H9 (cell line): ENCODE measurements around the gene VAMP3. TPM values are rescaled to one million over a fixed set of nuclear protein-coding genes. Genes with fewer than 3 reads are reported as not detected.

Source experiments
- DNase-seq: peaks from one replicate; pipeline ENCODE4 v3.0.0-alpha.2; 2017
- H2AFZ ChIP-seq: one replicate; pipeline ENCODE4 v1.6.1; 2013; ENCODE audit warnings: mild to moderate bottlenecking, low read length, control low read depth, moderate library complexity
- H2AK5ac ChIP-seq: 2 replicates; pipeline ENCODE4 v1.6.1; 2013; ENCODE audit warnings: low read length, control low read depth, mixed read lengths; ENCODE audit not compliant: insufficient read length
- H2BK120ac ChIP-seq: one replicate; pipeline ENCODE4 v1.6.1; 2013; ENCODE audit warnings: low read depth, mild to moderate bottlenecking, low read length, control low read depth, inconsistent platforms; ENCODE audit not compliant: poor library complexity, severe bottlenecking
- H2BK12ac ChIP-seq: 2 replicates; pipeline ENCODE4 v1.6.1; 2013; ENCODE audit warnings: low read length, control low read depth, mixed read lengths, low read depth; ENCODE audit not compliant: insufficient read length
- H2BK15ac ChIP-seq: 2 replicates; pipeline ENCODE4 v1.6.1; 2013; ENCODE audit warnings: low read depth, low read length, control low read depth
- H2BK20ac ChIP-seq: one replicate; pipeline ENCODE4 v1.6.1; 2013; ENCODE audit warnings: low read depth, mild to moderate bottlenecking, low read length, control low read depth, inconsistent platforms; ENCODE audit not compliant: poor library complexity, severe bottlenecking
- H2BK5ac ChIP-seq: 2 replicates; pipeline ENCODE4 v1.6.1; 2013; ENCODE audit warnings: low read length, control low read depth, mixed read lengths; ENCODE audit not compliant: insufficient read length
- H3K14ac ChIP-seq: 2 replicates; pipeline ENCODE4 v1.6.1; 2013; ENCODE audit warnings: low read length, control low read depth; ENCODE audit not compliant: insufficient read depth
- H3K18ac ChIP-seq: 2 replicates; pipeline ENCODE4 v1.6.1; 2013; ENCODE audit warnings: low read depth, mild to moderate bottlenecking, mixed read lengths, low read length, control low read depth; ENCODE audit not compliant: insufficient read length
- H3K23ac ChIP-seq: 2 replicates; pipeline ENCODE4 v1.6.1; 2013; ENCODE audit warnings: low read length, control low read depth, mixed read lengths, low read depth; ENCODE audit not compliant: insufficient read length
- H3K23me2 ChIP-seq: 2 replicates; pipeline ENCODE4 v1.6.1; 2013; ENCODE audit warnings: low read depth, mild to moderate bottlenecking, mixed read lengths, low read length, control low read depth; ENCODE audit not compliant: insufficient read length, poor library complexity, severe bottlenecking
- H3K27ac ChIP-seq: 2 replicates; pipeline ENCODE4 v1.5.1; 2013; ENCODE audit warnings: low read length, control low read depth, mixed read lengths, low read depth; ENCODE audit not compliant: insufficient read length
- H3K27me3 ChIP-seq: 2 replicates; pipeline ENCODE4 v1.6.1; 2013; ENCODE audit warnings: low read length, control low read depth, inconsistent platforms; ENCODE audit not compliant: insufficient read depth
- H3K4ac ChIP-seq: 2 replicates; pipeline ENCODE4 v1.6.1; 2013; ENCODE audit warnings: low read depth, mild to moderate bottlenecking, control low read depth, inconsistent platforms, low read length, moderate library complexity
- H3K4me1 ChIP-seq: 2 replicates; pipeline ENCODE4 v1.6.1; 2013; ENCODE audit warnings: low read length, control low read depth, inconsistent platforms; ENCODE audit not compliant: insufficient read depth
- H3K4me2 ChIP-seq: 2 replicates; pipeline ENCODE4 v1.6.1; 2013; ENCODE audit warnings: low read length, control low read depth, mixed read lengths; ENCODE audit not compliant: insufficient read length, insufficient read depth
- H3K56ac ChIP-seq: 2 replicates; pipeline ENCODE4 v1.6.1; 2013; ENCODE audit warnings: low read depth, mild to moderate bottlenecking, mixed read lengths, low read length, control low read depth; ENCODE audit not compliant: insufficient read length
- H3K79me1 ChIP-seq: 2 replicates; pipeline ENCODE4 v1.6.1; 2013; ENCODE audit warnings: low read depth, mild to moderate bottlenecking, moderate library complexity, low read length, control low read depth, inconsistent platforms; ENCODE audit not compliant: insufficient read depth, poor library complexity, severe bottlenecking
- H3K79me2 ChIP-seq: 2 replicates; pipeline ENCODE4 v1.6.1; 2013; ENCODE audit warnings: low read length, control low read depth, inconsistent platforms; ENCODE audit not compliant: insufficient read depth
- H3K9ac ChIP-seq: 2 replicates; pipeline ENCODE4 v1.6.1; 2013; ENCODE audit warnings: low read length, control low read depth, mixed read lengths; ENCODE audit not compliant: insufficient read length; ENCODE audit errors: extremely low read depth
- H3K9me3 ChIP-seq: one replicate; pipeline ENCODE4 v1.6.1; 2013; ENCODE audit warnings: low read depth, low read length, inconsistent platforms; ENCODE audit not compliant: control insufficient read depth
- H3T11ph ChIP-seq: one replicate; pipeline ENCODE4 v1.6.1; 2013; ENCODE audit warnings: mild to moderate bottlenecking, low read length, control low read depth, inconsistent platforms
- H4K20me1 ChIP-seq: one replicate; pipeline ENCODE4 v1.6.1; 2013; ENCODE audit not compliant: control insufficient read depth, insufficient read length, insufficient read depth
- H4K5ac ChIP-seq: 2 replicates; pipeline ENCODE4 v1.6.1; 2013; ENCODE audit warnings: low read depth, mild to moderate bottlenecking, mixed read lengths, low read length, control low read depth; ENCODE audit not compliant: insufficient read length
- H4K8ac ChIP-seq: replicated peaks from 2 replicates; pipeline ENCODE4 v1.6.1; 2013; ENCODE audit warnings: low read length, control low read depth, mixed read lengths, low read depth; ENCODE audit not compliant: insufficient read length
- H4K91ac ChIP-seq: 2 replicates; pipeline ENCODE4 v1.6.1; 2013; ENCODE audit warnings: low read depth, mild to moderate bottlenecking, moderate library complexity, mixed read lengths, low read length, control low read depth; ENCODE audit not compliant: insufficient read length
- H3K27ac Mint-ChIP-seq, 3 experiments: 2 replicates in 2 of 3; 3 replicates in 1 of 3; pipeline ENCODE4 v1.8.0; 2020 to 2021; ENCODE audit warnings: mixed read lengths in 3 of 3, mild to moderate bottlenecking in 1 of 3, moderate library complexity in 1 of 3
- H3K27me3 Mint-ChIP-seq: 2 replicates; pipeline ENCODE4 v1.8.0; 2021; ENCODE audit warnings: low read depth, mild to moderate bottlenecking, moderate library complexity, mixed read lengths
- H3K36me3 Mint-ChIP-seq, 3 experiments: 2 replicates in 2 of 3; 3 replicates in 1 of 3; pipeline ENCODE4 v1.8.0; 2020 to 2021; ENCODE audit warnings: low read depth in 3 of 3, mixed read lengths in 3 of 3; ENCODE audit not compliant: insufficient read depth in 1 of 3
- H3K4me1 Mint-ChIP-seq, 2 experiments: 2 replicates each; pipeline ENCODE4 v1.8.0; 2020; ENCODE audit warnings: mixed read lengths in 2 of 2
- H3K4me3 Mint-ChIP-seq, 2 experiments: 2 replicates in 1 of 2; 3 replicates in 1 of 2; pipeline ENCODE4 v1.8.0; 2020 to 2021; ENCODE audit warnings: mild to moderate bottlenecking in 2 of 2, mixed read lengths in 2 of 2, moderate library complexity in 1 of 2
- H3K9me3 Mint-ChIP-seq, 2 experiments: 2 replicates in 1 of 2; 3 replicates in 1 of 2; pipeline ENCODE4 v1.8.0; 2020; ENCODE audit warnings: mild to moderate bottlenecking in 2 of 2, mixed read lengths in 2 of 2, moderate library complexity in 1 of 2
- WGBS: extraction: QIAGEN DNeasy Blood & Tissue Kit; methylation state at CpG from one replicate; pipeline ENCODE4 v1.1.7; 2013; ENCODE audit warnings: missing lambda C conversion rate, low lambda C conversion rate, mixed read lengths; ENCODE audit not compliant: insufficient read length; ENCODE audit errors: extremely low coverage; 5-methylcytosine and 5-hydroxymethylcytosine counted together
- total RNA-seq: library from RNA; stranded (reverse); gene quantifications from 2 replicates; pipeline ENCODE4 v1.2.1, GENCODE V29; 2021
- TF ChIP-seq, protein P1 (sequence below): fragments of 200-600 bp; sonication (generic); conservative IDR thresholded peaks from 3 replicates; pipeline ENCODE4 v1.8.0; 2021; ENCODE audit warnings: antibody characterized with exemption, mild to moderate bottlenecking

Gene VAMP3
- total RNA-seq, 1 experiment from 2014 or later: 42.9 TPM

GRCh38 chr1:7810395-7810794 lies 39.3 kb downstream of the VAMP3 start:
- no peaks in the 10 kb centered on the region; the same call in 1 of the 2 replicates for H3K27me3 Mint-ChIP-seq
- no peak overlapping the region for H3K4me2 ChIP-seq

More at GRCh38 chr1:7810395-7810794, 39.3 kb downstream of the VAMP3 start:
- Histone ChIP-seq H3K56ac (no peak overlapping the region), H2BK120ac (no peak overlapping the region), H3K18ac (no peak overlapping the region), H2BK20ac (no peak overlapping the region), H2BK12ac (no peak overlapping the region), H2BK5ac (no peak overlapping the region), H3K27me3 (no peaks in the 10 kb centered on the region), H4K5ac (no peak overlapping the region), H3K4me1 (no peaks in the 10 kb centered on the region), H3T11ph (no peak overlapping the region), H4K20me1 (no peaks in the 10 kb centered on the region), H3K23me2 (no peaks in the 10 kb centered on the region), H3K23ac (no peak overlapping the region), H2BK15ac (no peak overlapping the region), H2AK5ac (no peak overlapping the region), H3K79me1 (no peaks in the 10 kb centered on the region), H3K9ac (no peak overlapping the region), H3K79me2 (no peaks in the 10 kb centered on the region), H3K14ac (no peak overlapping the region), H4K8ac (no peak overlapping the region), H3K4ac (no peak overlapping the region), H3K27ac (no peak overlapping the region), H3K9me3 (peaks cover 11% of the 10 kb centered on the region), H4K91ac (no peak overlapping the region), H2AFZ (no peak overlapping the region)
- TF ChIP-seq, protein P1, sequence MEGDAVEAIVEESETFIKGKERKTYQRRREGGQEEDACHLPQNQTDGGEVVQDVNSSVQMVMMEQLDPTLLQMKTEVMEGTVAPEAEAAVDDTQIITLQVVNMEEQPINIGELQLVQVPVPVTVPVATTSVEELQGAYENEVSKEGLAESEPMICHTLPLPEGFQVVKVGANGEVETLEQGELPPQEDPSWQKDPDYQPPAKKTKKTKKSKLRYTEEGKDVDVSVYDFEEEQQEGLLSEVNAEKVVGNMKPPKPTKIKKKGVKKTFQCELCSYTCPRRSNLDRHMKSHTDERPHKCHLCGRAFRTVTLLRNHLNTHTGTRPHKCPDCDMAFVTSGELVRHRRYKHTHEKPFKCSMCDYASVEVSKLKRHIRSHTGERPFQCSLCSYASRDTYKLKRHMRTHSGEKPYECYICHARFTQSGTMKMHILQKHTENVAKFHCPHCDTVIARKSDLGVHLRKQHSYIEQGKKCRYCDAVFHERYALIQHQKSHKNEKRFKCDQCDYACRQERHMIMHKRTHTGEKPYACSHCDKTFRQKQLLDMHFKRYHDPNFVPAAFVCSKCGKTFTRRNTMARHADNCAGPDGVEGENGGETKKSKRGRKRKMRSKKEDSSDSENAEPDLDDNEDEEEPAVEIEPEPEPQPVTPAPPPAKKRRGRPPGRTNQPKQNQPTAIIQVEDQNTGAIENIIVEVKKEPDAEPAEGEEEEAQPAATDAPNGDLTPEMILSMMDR: no peak
- no CpG with 5 or more reads among the region's 7 CpGs for WGBS
- H3K9me3 Mint-ChIP-seq: peaks cover 17 to 19% of the 10 kb centered on the region in 2 experiments
- H3K4me1 Mint-ChIP-seq: no peaks in the 10 kb centered on the region
- no peak for DNase-seq
- H3K27ac Mint-ChIP-seq: no peak overlapping the region
- no peak overlapping the region for H3K4me3 Mint-ChIP-seq
- H3K36me3 Mint-ChIP-seq: peaks cover 30 to 37% (median 33%) of the 10 kb centered on the region in 3 experiments
